ENCODE data around the gene DOCK8.
A peak's percentile ranks its signal among the peaks of the same experiment; 100 is the strongest.

DOCK8 gene

DNA sequence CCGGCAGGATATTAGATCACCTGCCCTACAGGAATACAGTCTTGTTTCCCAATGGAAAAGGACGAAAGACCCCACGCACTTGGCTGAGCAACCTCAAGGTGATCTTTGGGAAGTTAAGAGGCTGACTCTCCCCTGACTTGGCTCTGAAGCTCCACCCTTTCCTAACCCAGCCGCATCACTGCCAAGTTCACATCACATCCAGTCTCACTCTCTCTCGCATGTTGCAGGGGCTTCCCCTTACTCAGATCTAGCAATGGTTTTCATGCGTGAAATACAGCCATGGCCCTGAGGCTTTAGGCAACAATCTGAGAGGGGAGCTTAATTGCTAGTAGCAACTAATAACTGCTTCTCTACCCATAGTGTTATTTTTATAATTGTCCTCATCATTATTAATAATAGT lies 211.6 kb downstream of the DOCK8 start:
- no peak for DNase-seq

DNA sequence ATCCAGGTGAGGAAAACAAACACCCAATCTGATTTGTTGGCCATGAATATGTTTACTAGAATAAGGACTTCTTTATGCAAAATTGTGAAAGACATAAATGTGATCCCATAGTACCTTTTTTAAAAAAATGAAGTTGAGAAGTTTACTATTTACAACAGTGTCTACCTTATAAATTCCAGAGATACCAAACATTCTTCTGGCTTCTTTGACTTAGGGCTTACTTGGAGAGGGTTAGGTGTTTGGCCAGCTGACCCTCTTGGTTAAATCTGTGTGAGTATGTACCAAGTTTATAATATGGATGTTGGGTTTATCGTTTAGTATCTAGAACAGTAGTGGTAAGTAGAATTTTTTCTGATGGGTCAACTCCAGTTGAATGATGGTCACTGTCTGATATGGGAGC lies 212.3 kb downstream of the DOCK8 start:
- DNase-seq, result no peak

DNA sequence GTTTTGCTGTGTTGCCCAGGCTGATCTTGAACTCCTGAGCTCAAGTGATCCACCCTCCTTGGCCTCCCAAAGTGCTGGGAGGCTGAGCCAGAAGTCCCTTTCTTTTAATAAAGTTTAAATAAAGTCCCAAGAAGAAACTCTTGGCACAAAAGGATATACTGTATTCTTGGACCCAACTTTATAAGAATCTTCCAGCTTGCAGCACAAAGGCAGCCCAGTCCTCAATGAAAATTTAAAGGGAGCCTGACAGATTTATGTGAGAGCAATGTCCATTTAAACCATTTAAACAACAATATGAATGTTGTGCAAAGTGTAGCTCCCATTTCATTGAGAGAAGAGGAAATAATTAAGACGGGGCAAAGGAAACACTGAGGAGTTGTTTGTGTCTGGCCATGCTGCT lies 217.0 kb downstream of the DOCK8 start:
- no peak for DNase-seq

DNA sequence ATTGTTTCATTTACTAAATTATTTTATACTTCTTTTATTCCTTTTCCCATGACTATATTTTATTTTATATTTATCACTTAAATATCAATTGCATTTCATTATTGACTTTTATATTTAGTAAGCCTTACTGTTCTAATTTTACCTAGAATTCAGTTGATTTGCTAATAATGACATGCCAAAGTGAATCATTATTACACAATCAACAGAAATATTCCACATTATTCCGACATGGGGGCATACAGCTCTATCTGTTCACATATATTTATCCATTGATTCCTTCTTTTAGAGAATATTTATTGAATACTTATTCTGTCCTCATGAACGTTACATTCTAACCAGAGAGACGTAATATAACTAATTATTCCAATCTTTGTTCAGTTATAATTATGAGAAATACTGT lies 221.8 kb downstream of the DOCK8 start:
- DNase-seq, result no peak

DNA sequence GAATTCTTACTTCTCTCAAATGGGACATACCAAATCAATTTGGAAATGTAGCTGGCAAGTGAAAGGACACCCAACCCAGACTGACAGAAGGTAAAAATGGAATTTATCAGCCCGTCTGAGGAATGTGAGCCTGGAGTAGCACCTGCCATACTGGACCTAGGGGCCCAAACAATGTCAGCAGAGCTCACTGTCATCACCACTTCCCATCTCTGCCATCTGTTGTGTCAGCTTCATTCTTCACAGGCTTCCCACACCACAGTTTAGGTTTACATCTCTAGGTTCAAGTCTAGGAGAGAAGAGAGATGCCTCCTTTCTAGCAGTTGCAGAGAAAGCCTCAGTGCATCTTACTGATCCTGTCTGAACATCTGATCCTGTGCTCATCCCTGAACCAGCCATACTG lies 222.4 kb downstream of the DOCK8 start:
- no peak for DNase-seq

DNA sequence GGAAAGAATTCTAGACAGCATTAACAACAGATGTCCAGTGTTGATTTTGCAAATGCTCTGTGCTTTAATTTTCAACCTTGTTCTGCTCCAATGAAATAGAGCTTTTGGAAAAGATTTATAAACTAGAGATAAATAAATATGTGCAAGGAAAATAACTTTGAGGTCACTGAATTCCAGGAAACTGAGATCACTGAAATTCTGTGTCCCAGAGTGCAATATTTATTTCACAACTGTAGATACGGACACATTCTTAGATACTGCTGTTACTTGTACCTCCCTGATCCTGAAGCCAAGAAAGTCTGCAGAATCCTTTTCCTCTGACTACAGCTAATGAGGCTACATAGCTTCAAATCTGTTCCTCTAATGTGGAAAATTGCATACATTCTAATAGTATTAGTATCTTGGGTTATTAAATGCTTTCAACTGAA lies 222.9 kb downstream of the DOCK8 start:
- DNase-seq, result no peak

DNA sequence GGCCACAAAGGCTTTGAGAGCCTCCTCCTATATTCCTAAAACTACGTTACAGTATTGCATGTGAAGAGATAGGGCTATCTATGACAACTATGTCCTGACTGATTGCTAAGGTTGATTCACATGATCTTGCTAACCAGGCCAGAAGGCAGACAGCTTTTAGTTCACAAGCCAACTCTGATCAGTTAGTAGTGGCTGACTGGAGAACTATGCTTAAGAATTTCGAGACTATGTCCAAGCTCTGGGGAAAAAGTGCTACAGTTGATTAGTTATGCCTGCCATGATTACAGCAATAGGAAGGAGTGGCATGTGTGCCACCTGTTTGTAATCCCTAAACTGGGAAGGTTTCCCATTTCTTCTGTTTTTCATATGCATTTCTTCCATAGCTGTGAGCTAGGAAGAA lies 223.4 kb downstream of the DOCK8 start:
- no peak for DNase-seq

DNA sequence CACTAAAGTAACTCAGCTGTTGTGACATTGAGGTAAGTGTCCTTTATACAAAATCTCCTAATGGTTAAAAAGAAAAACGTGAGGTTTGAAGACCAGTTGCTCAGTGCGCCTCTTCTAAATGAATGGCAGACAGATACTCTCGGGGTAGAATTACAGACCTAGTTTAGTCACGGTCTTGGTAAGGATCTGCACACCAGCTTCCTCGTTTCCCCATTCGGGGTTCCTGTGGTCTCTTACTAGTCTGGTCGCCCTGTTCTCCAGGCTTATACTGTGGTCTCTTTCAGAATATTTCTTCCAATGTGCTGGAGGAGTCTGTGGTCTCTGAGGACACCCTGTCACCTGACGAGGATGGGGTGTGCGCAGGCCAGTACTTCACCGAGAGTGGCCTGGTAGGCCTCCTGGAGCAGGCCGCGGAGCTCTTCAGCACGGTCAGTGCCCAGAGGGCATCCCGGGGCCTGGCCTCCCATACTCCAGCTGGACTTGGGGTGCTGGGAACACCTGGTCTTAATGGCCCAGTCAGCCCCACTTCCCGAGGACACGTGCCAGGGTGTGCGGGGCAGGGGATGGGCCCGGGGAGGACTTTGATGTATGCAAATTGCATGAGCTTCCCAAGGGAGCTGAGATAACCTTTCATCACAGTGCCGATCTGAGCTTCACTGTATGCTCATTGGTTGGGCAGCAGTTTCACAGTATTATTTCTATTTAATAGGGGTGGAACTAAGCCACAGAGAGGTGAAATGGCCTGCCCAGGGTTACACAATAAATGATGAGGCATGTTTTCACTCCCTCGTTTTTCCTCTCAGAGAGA lies 224.5 kb downstream of the DOCK8 start:
- DNase-seq, result no peak

DNA sequence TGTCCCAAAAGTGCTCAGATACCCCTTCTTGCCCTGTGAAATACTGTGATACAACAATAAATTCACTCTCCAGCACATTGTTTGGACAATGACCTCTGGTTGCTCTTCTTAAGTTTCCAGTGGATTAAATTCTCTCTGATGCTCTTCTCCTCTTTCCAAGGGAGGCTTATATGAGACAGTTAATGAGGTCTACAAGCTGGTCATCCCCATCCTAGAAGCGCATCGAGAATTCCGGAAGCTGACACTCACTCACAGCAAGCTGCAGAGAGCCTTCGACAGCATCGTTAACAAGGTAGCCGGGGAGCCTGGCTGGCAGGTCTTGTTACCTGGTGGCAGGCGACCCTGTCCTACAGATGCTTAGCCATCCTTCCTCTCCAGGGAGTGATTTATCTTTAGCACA lies 226.5 kb downstream of the DOCK8 start:
- DNase-seq, result no peak

DNA sequence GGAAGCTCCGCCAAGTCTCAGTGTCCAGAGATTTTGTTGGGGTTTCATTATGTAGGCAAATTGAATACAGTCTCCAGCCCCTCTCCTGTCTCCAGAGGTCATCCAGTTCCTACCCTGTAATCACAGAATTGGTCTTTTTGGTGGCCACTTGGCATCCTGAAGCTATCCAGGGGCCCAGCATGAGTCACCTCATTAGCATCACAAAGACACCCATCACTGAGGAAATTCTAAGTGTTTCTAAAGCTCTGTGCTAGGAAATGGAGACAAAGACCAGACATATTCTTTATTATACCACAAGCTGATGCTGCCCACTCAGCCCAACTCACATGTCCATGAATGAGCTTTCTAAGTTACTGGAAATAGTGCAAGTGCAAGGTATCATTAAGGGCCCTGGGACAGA lies 229.9 kb downstream of the DOCK8 start:
- peak in 1 of 14 donors; percentile 30 for DNase-seq

DNA sequence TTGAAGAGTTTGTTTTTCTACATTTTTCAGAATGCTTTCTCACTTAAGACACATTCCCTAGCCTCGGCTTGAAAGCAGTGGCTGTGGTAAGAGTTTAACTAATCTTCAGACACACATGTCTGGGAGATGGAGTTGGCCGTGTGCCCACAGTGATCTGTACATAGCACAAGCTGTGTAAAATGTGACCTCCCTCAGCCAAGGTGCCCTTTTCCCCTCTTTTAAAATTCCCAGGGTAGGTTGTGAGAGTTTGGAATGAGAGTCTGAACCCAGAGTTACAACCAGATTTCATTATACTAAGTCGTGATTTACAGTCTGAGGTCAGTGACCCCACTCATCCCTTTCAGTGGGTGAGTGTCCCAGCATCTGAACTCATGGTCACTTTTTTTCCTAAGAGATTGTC lies 230.4 kb downstream of the DOCK8 start:
- no peak for DNase-seq

DNA sequence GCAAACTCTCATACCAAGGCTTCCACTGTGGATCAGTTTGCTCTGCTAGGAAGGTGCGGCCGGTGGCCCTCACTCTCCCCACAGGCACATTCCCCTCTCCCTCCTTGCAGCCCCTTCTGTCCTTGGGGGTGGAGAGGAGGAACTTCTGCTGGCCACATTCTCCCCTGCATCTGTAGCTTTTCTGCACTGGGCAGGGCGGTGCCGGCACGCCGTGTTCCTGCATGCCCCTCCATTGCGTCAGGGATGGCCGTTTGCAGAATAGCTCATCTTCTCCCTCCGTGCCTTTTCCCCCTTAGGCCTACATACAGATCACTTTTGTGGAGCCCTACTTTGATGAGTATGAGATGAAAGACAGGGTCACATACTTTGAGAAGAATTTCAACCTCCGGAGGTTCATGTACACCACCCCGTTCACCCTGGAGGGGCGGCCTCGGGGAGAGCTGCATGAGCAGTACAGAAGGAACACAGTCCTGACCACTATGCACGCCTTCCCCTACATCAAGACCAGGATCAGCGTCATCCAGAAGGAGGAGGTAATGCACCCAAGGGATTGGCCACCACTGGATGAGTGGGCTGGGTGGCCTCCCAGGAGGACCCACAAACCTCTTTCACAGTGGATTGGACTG lies 231.5 kb downstream of the DOCK8 start:
- no peak for DNase-seq

DNA sequence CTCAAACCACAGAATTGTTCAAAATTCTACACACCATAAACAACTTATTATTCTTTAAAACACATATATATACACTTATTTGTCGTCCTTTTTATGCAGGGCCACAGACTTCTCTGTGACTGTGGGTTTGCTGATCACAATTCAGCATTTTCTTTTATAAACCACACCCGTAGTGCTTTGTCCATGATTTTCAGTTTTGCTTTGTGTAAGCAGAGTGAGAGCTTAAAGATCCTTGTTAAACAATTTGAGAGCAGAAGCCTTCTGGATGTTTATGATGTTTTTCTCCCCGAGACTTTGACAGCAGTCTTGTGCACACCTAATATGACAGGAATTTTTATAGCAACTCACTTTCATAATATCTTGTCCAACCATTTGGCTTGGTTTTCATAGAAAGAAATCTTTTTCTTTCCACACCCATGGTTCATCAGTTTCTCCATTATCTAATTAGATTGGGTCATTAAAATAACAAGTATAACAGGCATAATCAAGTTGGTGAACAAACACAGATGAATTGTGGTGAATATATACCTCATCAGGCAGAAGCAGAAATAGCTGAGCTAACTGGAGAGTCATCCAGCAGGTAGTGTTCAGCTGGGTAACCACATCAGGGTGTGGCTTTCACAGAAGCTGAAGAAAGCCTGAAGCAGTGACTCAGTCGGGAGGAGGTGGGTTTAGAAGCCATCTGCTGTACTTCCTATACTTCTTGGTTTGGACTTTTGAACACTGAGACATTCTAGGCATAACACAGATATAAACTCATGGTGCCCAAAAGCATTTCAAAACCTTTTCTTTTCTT lies 232.8 kb downstream of the DOCK8 start:
- no peak for DNase-seq

DNA sequence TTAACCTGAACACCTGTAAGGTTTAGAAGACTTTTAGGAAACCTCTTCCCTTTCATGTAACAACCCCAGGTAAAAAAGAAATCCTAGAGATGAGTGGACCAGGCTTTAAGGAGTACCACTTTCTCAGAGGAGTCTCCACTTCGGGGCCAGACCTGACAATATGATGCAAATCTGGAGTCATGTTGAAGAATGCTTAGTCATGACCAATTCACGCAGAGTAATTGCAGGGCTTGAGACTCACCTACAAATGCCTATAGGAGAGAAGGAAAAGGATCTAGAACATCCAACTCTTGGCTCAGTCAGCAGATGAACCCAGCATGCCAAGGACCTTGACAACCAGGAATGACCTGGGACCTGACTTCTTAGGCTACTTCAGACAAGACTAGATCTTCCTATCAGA lies 235.4 kb downstream of the DOCK8 start:
- no peak for DNase-seq

DNA sequence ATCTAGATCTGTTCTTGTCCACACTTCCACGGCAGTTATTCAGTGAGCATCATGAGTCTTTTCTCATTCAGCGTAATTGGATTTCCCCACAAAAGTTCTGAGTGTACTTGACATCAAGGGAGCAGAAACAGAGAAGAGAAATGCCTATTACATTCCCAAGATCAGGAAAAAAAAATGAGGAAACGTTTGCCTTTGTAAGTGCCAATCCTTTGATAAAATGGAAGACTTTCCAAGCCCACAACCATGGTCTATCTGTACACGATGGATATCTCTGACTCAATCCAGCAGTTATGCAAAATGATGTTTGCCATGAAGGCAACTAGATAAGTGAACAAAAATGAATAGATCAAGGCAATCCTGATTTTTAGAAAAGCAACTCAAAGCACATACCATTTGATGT lies 235.9 kb downstream of the DOCK8 start:
- no peak for DNase-seq

DNA sequence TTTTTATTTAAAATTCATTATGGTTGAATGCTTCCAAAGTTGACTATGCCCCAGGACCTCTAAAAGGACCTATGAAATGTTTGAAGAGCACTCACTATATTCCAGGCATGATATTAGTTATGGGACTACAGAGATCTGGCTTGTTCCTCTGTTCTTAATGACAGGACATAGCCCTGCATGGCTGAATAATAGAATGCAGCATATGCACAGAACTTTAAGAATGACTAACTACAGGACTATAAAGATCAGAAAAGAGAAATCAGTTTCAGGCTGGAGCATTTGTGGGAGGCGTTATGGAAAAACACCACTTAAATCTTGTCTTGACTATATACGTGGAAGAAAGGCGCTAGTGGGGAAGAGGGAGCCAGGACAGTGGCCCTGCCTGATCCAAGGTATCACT lies 239.2 kb downstream of the DOCK8 start:
- no peak for DNase-seq

DNA sequence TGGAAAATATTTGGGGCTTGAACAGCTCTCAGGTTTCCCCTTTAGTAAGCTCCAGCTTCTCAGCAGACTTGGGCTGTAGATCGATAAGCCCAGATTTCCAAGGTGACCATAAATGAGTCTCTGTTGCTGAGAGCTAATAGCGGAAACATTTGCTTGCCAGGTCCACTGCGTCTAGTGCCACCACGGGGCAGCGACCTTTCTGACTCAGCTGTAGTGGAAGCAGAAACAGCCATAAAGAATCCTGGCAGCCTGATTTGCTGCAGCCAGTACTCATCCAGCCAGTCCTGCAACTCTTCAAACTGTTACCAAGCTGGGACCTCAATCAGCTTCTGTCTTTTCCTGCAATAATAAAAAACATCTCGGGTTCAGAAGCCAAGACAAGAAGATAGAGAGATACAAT lies 241.7 kb downstream of the DOCK8 start:
- no peak for DNase-seq

DNA sequence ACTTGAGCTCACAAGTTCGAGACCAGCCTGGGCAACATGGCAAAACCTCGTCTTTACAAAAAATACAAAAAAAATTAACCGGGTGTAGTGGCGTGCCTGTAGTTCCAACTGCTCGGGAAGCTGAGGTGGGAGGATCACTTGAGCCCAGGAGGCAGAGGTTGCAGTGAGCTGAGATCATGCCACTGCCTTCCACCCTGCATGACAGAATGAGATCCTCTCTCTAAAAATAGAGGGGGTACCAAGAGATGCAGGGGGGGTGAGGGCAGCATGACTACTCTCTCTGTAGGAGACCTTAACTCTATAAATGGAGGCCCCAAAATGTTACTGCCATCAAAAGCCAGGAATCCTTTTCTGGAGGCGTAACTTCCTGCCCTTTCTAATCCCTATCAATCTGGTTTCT lies 243.9 kb downstream of the DOCK8 start:
- no peak for DNase-seq

DNA sequence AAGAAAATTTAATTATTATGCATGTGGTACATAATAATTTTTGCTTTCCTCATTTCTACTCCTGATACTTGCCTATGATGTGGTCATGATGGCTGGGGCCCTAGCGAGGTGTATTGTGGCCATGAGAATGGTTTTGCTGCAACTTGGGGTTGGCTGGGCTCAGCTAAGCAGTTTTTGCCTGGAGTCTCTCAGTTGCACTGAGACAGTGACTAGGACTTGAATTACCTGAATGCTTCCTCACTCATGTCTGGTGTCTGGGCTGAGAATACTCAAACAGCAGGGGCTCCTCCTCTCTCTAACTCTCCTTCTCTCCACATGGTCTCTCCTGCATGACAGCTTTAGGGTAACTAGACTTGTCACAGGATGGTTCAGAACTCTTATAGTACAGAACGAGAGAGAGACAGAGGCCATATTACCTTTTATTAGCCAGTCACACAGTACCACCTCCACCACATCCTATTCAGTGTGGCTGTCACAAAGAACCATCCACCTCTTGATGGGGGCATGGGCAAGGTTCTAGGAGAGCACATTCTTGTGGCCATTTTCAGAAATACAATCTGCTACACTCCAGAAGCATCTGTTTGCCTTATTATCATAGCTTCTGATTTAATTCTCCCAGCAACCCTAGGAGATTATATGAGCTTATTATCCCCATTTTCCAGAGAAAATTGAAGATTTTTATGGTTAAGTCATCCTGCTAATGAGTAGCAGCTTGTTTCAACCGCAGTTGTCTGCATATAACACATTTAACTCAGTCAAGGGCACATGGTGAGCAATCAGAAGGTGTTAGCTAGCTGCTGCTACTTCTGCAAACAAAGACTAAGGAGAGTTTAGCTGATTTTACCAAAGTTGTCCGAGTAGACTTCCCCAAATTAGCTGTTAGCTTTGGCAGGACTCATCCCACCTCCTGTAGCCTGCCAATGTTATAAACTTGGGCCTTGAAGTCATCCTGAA lies 245.1 kb downstream of the DOCK8 start:
- DNase-seq, result no peak

DNA sequence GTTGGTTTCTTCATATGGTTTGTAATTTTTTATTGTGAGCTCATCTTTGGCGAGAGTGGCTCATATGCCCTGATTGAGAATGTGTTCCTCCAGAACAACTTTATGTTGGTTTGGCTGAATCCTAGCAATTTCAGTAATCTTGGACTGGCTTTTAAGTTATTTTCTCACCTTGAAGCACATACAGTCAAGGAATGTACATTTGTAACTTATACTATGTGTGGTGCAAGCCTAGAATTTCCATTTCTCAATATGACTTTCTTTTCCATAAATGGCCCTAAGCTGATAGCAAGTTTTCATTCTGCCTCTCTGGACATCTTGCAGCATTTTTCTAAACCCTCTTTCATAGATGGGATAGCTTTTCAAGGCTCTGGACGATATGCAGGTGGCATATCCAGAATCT lies 247.5 kb downstream of the DOCK8 start:
- no peak for DNase-seq

DNA sequence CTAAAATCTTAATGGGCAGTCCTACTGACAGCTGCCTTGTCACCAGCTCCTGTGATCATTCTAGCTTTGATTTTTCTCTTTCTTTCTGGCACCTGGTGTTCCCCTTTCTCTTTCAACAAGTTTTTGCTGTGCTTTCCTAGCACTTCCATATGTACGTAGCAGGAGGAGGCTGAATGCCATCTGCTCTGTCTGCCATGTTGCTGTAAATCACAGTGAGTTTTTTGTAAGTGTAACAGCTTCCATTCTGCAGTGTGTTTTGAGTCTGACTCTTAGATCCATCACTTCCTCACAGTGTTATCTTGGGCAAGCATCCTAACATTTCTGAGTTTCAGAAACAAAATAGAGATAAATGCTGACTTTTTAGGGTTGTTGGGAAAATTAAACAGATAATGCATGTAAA lies 247.9 kb downstream of the DOCK8 start:
- DNase-seq, result no peak

DNA sequence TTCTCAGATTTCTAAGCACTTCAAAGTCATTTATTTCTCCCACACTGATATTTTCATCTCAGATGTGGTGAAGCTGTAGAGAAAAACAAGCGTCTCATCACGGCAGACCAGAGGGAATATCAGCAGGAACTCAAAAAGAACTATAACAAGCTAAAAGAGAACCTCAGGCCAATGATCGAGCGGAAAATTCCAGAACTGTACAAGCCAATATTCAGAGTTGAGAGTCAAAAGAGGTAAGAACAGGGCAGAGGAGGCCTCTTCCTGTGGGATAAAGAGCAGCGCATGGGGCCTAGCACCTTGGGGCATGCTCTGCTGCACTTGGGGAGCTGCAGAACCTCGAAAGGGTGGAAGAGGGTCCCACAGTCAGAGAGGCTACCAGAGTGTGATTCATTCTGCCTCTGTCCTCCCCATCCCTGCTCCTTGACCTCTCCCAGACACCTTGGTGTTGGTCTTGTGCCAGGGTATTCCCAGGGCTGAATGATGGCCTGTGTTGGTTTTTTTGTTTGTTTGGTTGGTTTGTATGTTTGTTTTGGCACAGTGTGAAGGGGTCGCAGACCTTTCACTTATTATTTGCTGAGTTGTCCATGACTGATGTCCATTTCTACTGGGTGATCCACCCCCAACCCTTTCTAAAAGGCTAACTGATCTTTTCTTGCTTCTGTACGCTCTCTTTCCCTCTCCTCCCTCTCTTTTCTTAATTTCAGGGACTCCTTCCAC lies 248.9 kb downstream of the DOCK8 start:
- no peak for DNase-seq

Measured in C1 segment of cervical spinal cord (tissue), 14 donors.